ENCODE measurements around the gene PCYT1A. TPM values are rescaled to one million over a fixed set of nuclear protein-coding genes. Genes with fewer than 3 reads are reported as not detected.

The PCYT1A gene
- total RNA-seq, 1 experiment from 2014 or later: 64.5 TPM

DNA sequence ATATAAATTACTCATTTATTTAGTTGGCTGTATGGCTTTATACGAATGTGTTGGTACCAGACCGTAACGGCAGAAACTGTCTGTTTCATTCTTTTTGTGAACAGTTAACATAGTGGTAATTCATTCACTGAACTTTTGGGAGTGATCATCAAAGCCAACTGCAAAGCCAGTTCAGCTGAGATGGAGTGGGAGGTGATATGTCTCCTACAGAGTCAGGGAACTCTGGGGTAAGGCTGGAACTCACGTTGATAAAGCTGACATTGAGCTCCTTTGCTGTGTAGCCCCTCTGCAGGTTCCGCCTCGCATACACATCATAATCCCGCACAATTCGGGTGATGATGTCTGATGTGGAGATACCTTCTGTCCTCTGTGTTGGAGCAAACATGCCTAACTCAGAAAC is 45.8 kb downstream of the PCYT1A start:
- Mint-ChIP-seq H3K36me3 (ENCODE audit: insufficient read depth, unreplicated experiment) (peaks cover 63% of the 10 kb centered on the region), H3K27me3 (ENCODE audit: insufficient read depth, unreplicated experiment) (no peaks in the 10 kb centered on the region), H3K27ac (ENCODE audit: low read depth, unreplicated experiment) (no peak overlapping the region), H3K9me3 (ENCODE audit: unreplicated experiment) (no peaks in the 10 kb centered on the region), H3K4me3 (ENCODE audit: unreplicated experiment) (no peak overlapping the region), H3K4me1 (ENCODE audit: insufficient read depth, unreplicated experiment) (no peaks in the 10 kb centered on the region)
- ChIA-PET CTCF (interaction anchor here (0.8 to 2.2 kb wide), 3 partner anchors 12 to 244 kb away, joined by 3 to 6 read pairs (median 4); no protein-coding TSS in a partner anchor), POLR2A (no interaction called here)
- BruUV-seq (replicated peaks): no TSS peak
- DNase-seq (ENCODE audit: unreplicated experiment): no peak
- intact Hi-C loops (cut with micrococcal nuclease): no loop called here
- TF ChIP-seq, protein P1, sequence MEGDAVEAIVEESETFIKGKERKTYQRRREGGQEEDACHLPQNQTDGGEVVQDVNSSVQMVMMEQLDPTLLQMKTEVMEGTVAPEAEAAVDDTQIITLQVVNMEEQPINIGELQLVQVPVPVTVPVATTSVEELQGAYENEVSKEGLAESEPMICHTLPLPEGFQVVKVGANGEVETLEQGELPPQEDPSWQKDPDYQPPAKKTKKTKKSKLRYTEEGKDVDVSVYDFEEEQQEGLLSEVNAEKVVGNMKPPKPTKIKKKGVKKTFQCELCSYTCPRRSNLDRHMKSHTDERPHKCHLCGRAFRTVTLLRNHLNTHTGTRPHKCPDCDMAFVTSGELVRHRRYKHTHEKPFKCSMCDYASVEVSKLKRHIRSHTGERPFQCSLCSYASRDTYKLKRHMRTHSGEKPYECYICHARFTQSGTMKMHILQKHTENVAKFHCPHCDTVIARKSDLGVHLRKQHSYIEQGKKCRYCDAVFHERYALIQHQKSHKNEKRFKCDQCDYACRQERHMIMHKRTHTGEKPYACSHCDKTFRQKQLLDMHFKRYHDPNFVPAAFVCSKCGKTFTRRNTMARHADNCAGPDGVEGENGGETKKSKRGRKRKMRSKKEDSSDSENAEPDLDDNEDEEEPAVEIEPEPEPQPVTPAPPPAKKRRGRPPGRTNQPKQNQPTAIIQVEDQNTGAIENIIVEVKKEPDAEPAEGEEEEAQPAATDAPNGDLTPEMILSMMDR (IDR thresholded peaks at IDR 0.05; ENCODE audit: unreplicated experiment): no peak

DNA sequence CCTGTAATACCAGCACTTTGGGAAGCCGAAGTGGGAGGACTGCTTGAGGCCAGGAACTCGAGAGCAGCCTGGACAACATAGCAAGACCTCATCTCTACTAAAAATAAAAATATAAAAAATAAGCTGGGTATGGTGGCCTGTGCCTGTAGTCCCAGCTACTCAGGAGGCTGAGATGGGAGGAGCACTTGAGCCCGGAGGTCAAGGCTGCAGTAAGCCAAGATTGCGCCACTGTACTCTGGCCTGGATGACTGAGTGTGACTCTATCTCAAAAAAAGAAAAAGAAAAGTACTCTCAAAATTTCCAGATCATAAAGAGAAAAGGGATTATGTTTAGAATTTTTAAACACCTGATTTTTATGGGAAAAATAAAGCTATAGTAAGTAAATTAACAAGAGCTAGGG is 47.1 kb downstream of the PCYT1A start:
- H3K4me1 Mint-ChIP-seq (ENCODE audit: insufficient read depth, unreplicated experiment): no peaks in the 10 kb centered on the region
- H3K9me3 Mint-ChIP-seq (ENCODE audit: unreplicated experiment): no peaks in the 10 kb centered on the region
- TF ChIP-seq, protein P1 (IDR thresholded peaks at IDR 0.05; ENCODE audit: unreplicated experiment): no peak
- peaks cover 58% of the 10 kb centered on the region for H3K36me3 Mint-ChIP-seq (ENCODE audit: insufficient read depth, unreplicated experiment)
- no TSS peak for BruUV-seq (replicated peaks)
- intact Hi-C loops (cut with micrococcal nuclease): no loop called here
- no peaks in the 10 kb centered on the region for H3K27me3 Mint-ChIP-seq (ENCODE audit: insufficient read depth, unreplicated experiment)
- DNase-seq (ENCODE audit: unreplicated experiment): no peak
- POLR2A ChIA-PET: interaction anchor here (0.6 kb wide), 1 partner anchor 327 kb away, joined by 3 read pairs; no protein-coding TSS in a partner anchor
- H3K4me3 Mint-ChIP-seq (ENCODE audit: unreplicated experiment): no peak overlapping the region
- CTCF ChIA-PET: interaction anchor here (0.6 to 2.2 kb wide), 3 partner anchors 12 to 167 kb away, joined by 3 to 6 read pairs (median 5); no protein-coding TSS in a partner anchor
- no peak overlapping the region for H3K27ac Mint-ChIP-seq (ENCODE audit: low read depth, unreplicated experiment)

DNA sequence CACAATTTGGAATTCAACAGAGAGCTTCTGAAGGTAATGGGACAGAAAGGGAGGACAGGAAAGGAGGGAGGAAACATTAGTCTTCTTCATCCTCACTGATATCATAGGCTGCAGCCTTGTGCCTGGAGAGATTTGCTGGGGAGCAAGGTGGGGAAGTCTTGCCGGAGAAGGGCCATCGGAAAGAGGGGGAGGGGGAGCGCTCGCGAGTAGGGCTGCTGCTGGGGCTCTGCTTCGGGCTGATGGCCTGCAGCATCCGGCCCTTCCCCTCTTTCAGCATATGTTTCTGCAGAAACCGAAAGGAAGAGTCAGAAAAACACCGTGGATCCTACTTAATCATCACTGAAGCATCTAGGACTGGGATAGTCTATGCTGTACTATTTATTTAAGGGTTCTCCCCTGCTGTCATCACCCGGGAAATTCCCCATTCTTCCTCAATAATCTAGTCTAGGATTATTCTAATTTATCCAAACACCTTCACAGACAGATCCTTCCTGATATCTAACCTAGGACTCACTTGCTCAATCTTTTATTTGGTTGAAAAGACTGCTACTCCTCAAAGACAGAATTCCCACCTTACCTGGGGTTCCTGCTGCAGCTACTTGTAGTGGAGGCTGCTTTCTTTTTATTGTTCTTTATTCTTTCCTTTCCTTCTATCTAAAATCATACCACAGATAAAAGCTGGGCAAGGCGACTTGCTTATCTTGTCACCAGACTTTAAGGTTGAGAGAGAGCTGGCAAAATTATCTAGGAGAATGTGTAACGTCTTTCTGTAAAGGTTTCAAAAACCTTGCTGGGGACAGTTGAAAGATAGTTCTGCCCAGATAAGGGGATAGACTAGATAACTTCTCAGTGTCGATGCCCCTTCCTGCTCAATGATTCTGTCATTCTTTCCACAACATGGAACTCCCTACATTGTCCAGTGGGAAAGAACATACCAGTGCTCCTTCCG is 48.6 kb downstream of the PCYT1A start:
- DNase-seq (ENCODE audit: unreplicated experiment): no peak
- H3K4me1 Mint-ChIP-seq (ENCODE audit: insufficient read depth, unreplicated experiment): no peaks in the 10 kb centered on the region
- no TSS peak for BruUV-seq (replicated peaks)
- no peak overlapping the region for H3K27ac Mint-ChIP-seq (ENCODE audit: low read depth, unreplicated experiment)
- intact Hi-C loops (cut with micrococcal nuclease): no loop called here
- ChIA-PET POLR2A (interaction anchor here (0.7 kb wide), 2 partner anchors 19 to 1099 kb away, joined by 3 read pairs; no protein-coding TSS in a partner anchor), CTCF (no interaction called here)
- peaks cover 60% of the 10 kb centered on the region for H3K36me3 Mint-ChIP-seq (ENCODE audit: insufficient read depth, unreplicated experiment)
- H3K4me3 Mint-ChIP-seq (ENCODE audit: unreplicated experiment): no peak overlapping the region
- no peaks in the 10 kb centered on the region for H3K27me3 Mint-ChIP-seq (ENCODE audit: insufficient read depth, unreplicated experiment)
- H3K9me3 Mint-ChIP-seq (ENCODE audit: unreplicated experiment): no peaks in the 10 kb centered on the region
- TF ChIP-seq, protein P1 (IDR thresholded peaks at IDR 0.05; ENCODE audit: unreplicated experiment): no peak

DNA sequence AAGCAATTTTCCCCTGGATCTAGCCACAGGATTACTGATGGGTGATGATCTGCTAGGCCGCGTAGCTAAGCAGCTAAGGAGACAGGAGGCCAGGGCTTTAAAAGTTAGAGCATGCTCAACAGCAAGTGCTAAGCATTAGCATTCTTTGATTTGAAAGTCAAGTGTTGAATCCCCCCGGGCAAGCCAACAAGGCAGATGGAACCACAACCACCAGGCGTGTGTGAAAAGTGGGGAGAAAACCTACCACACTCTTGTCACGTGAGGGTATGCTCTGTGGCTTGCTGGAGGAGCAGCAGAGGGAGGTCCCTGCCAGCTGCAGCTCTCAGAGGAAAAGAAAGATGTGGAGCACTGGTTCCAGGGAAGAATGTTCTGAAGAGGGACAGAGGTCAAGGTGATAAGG is 50.3 kb downstream of the PCYT1A start:
- intact Hi-C loops (cut with micrococcal nuclease): no loop called here
- H3K36me3 Mint-ChIP-seq (ENCODE audit: insufficient read depth, unreplicated experiment): peaks cover 50% of the 10 kb centered on the region
- BruUV-seq (replicated peaks): no TSS peak

More for the DNA sequence above, 50.3 kb downstream of the PCYT1A start:
- ChIA-PET CTCF (no interaction called here), POLR2A (no interaction called here)
- Mint-ChIP-seq H3K9me3 (ENCODE audit: unreplicated experiment) (no peaks in the 10 kb centered on the region), H3K4me1 (ENCODE audit: insufficient read depth, unreplicated experiment) (no peaks in the 10 kb centered on the region), H3K27ac (ENCODE audit: low read depth, unreplicated experiment) (no peak overlapping the region), H3K27me3 (ENCODE audit: insufficient read depth, unreplicated experiment) (no peaks in the 10 kb centered on the region), H3K4me3 (ENCODE audit: unreplicated experiment) (no peak overlapping the region)
- TF ChIP-seq, protein P1 (IDR thresholded peaks at IDR 0.05; ENCODE audit: unreplicated experiment): no peak
- no peak for DNase-seq (ENCODE audit: unreplicated experiment)

Data from MCF 10A (cell line).